Body of pancreas (tissue), 4 donors: ENCODE measurements around the gene LEMD3. TPM values are rescaled to one million over a fixed set of nuclear protein-coding genes. Genes with fewer than 3 reads are reported as not detected.

Experiments
- ATAC-seq: fragments of 150-250 bp; one replicate; pipeline ENCODE4 v1.9.1; 2016
- DNase-seq, 4 donors: peaks; one replicate each; pipeline ENCODE4 v3.0.0-alpha.2; 2019
- H3K27ac ChIP-seq, 4 donors: fragments of 200-600 bp; sonication (generic); 1 replicate in 3 of 4; 2 replicates in 1 of 4; pipeline versions ENCODE4 v1.5.1 to v1.6.1; 2016 to 2019; ENCODE audit warnings: mild to moderate bottlenecking in 1 of 4, mixed read lengths in 1 of 4, moderate library complexity in 1 of 4
- H3K27me3 ChIP-seq, 2 donors: fragments of 200-600 bp; sonication (generic); one replicate each; pipeline ENCODE4 v1.6.0; 2016; ENCODE audit warnings: mild to moderate bottlenecking in 1 of 2
- H3K36me3 ChIP-seq, 2 donors: fragments of 200-600 bp; sonication (generic); replicated peaks in 1 of 2; 2 replicates each; pipeline ENCODE4 v1.5.1; 2016; ENCODE audit warnings: low read depth in 2 of 2; ENCODE audit not compliant: insufficient read depth in 1 of 2
- H3K4me1 ChIP-seq: fragments of 200-600 bp; sonication (generic); one replicate; pipeline ENCODE4 v1.6.0; 2016
- H3K4me3 ChIP-seq, 2 donors: fragments of 200-600 bp; sonication (generic); 1 replicate in 1 of 2; 2 replicates in 1 of 2; pipeline ENCODE4 v1.5.1; 2016 to 2019
- H3K9me3 ChIP-seq, 3 donors: fragments of 200-600 bp; sonication (generic); 1 replicate in 2 of 3; 2 replicates in 1 of 3; pipeline ENCODE4 v1.5.1; 2016
- POLR2A ChIP-seq, 3 donors: fragments of 450-650 bp; IDR thresholded peaks; one replicate each; pipeline ENCODE4 v1.6.1; 2016; ENCODE audit warnings: antibody characterized with exemption in 3 of 3, mild to moderate bottlenecking in 2 of 3
- WGBS, 2 donors: methylation state at CpG; one replicate each; pipeline ENCODE4 v1.1.5; 2017; 5-methylcytosine and 5-hydroxymethylcytosine counted together
- intact Hi-C: fragments of 100-400 bp; cut with DNase I; formaldehyde crosslinking; loops from one replicate; pipeline ENCODE4 v1.15.1; 2023
- total RNA-seq, 2 donors: library from RNA; depleted of rRNA; stranded (reverse); fragments of >200 nt; gene quantifications; one replicate each; pipeline ENCODE4 v1.1.0, GENCODE V29; 2016
- TF ChIP-seq, protein P1 (sequence below), 7 experiments: fragments of 450-650 bp in 4 of 7; fragments of 200-600 bp in 3 of 7; sonication (generic) in 3 of 7; IDR thresholded peaks; one replicate each; pipeline ENCODE4 v1.5.1; 2016 to 2019; ENCODE audit warnings: antibody characterized with exemption in 7 of 7

Gene LEMD3
- total RNA-seq, 2 donors from 2014 or later: 19.5 to 28.3 TPM

DNA sequence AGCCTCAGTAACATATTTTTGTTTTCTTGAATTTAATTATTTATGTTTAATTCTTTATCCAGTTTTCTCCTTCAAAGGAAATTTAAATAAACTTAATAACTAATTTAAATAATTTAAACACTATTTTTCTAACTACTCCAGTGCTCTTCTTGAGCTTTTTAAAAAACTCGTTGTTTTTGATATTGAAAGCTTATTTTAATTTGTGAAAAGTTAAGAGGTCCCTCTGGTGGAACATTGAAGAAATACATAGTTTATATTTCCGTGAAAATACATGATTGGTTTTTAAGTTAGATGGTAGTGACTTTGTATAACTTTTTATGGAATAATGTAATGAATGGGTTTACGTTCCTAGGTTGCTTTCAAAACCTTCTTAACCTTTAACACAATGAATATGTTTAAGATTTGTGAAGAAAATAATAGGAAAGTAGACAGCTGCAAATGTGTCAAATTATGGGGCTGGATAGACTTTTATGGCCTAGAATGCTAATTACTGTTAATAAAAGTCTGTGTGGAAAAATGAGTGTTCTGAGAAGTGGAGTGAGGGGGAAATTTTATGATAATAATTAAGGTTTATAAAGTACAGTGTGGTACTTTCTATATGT lies 63.2 kb downstream of the LEMD3 start:
- H3K9me3 ChIP-seq: peaks cover 0 to 4% (median 0%) of the 10 kb centered on the region in 3 donors
- ATAC-seq (no peak), DNase-seq (no peak)
- H3K36me3 ChIP-seq: no peaks in the 10 kb centered on the region
- H3K27me3 ChIP-seq: no peaks in the 10 kb centered on the region
- no peak for TF ChIP-seq POLR2A (IDR thresholded peaks at IDR 0.05)
- TF ChIP-seq, protein P1, sequence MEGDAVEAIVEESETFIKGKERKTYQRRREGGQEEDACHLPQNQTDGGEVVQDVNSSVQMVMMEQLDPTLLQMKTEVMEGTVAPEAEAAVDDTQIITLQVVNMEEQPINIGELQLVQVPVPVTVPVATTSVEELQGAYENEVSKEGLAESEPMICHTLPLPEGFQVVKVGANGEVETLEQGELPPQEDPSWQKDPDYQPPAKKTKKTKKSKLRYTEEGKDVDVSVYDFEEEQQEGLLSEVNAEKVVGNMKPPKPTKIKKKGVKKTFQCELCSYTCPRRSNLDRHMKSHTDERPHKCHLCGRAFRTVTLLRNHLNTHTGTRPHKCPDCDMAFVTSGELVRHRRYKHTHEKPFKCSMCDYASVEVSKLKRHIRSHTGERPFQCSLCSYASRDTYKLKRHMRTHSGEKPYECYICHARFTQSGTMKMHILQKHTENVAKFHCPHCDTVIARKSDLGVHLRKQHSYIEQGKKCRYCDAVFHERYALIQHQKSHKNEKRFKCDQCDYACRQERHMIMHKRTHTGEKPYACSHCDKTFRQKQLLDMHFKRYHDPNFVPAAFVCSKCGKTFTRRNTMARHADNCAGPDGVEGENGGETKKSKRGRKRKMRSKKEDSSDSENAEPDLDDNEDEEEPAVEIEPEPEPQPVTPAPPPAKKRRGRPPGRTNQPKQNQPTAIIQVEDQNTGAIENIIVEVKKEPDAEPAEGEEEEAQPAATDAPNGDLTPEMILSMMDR (IDR thresholded peaks at IDR 0.05): peak in 6 of 7 experiments; percentile 34 to 55 (median 48)
- WGBS, 2 donors: 20 to 22% methylated on average over 3 of the region's 3 CpGs
- no peak overlapping the region for H3K27ac ChIP-seq
- no peaks in the 10 kb centered on the region for H3K4me1 ChIP-seq
- no peak overlapping the region for H3K4me3 ChIP-seq
- intact Hi-C loops: no loop called here

DNA sequence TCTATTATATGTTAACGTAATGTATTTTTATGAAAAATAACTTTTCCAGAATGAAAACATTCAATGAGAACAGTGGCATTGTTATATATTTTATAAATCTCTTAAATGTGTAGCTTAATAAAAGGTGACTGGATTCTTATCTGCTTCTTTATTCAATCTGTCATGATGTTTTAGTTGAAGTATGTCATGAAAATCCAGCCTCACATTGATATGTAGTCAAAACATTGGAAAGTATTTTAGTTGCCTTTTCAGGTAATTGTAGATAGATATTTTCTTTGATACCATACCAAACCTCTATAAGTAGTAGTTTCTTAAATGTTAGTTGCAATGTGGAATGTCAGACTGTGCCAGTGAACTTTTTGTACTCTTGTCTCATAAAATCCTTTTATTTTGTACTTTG lies 67.8 kb downstream of the LEMD3 start:
- intact Hi-C loops: no loop called here
- H3K4me3 ChIP-seq: no peak overlapping the region
- no peak overlapping the region for H3K27ac ChIP-seq
- ATAC-seq: no peak
- H3K9me3 ChIP-seq: no peaks in the 10 kb centered on the region
- H3K27me3 ChIP-seq: no peaks in the 10 kb centered on the region
- no peak for TF ChIP-seq POLR2A (IDR thresholded peaks at IDR 0.05)
- TF ChIP-seq, protein P1 (IDR thresholded peaks at IDR 0.05): no peak
- DNase-seq: no peak
- WGBS, 2 donors: 95 to 98% methylated on average over 1 of the region's 1 CpG
- H3K4me1 ChIP-seq: no peaks in the 10 kb centered on the region
- peaks cover 2 to 4% of the 10 kb centered on the region in 2 donors for H3K36me3 ChIP-seq

DNA sequence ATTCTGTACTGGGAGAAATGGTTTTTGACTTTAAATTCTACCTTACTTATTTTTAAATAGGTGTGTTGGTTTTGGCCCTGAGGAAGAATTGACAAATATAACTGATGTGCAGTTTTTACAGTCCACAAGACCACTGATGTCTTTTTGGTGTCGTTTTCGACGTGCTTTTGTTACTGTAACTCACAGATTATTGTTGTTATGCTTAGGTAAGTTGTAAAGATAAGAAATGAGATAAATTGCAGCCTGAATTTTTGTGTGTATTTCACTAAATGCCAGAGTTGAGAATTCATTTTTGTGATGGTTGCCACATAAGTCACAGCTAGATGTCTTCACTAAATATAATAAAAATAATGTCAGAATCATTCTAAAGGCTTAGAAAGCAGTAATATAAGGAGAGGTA lies 69.2 kb downstream of the LEMD3 start:
- H3K36me3 ChIP-seq: peaks cover 2 to 4% of the 10 kb centered on the region in 2 donors
- intact Hi-C loops: no loop called here
- H3K27ac ChIP-seq: no peak overlapping the region
- TF ChIP-seq POLR2A (IDR thresholded peaks at IDR 0.05): no peak
- TF ChIP-seq, protein P1 (IDR thresholded peaks at IDR 0.05): no peak
- WGBS, 2 donors: 78 to 83% methylated on average over 3 of the region's 3 CpGs
- no peak overlapping the region for H3K4me3 ChIP-seq
- ATAC-seq (no peak), DNase-seq (no peak)
- H3K27me3 ChIP-seq: no peaks in the 10 kb centered on the region
- no peaks in the 10 kb centered on the region for H3K9me3 ChIP-seq
- no peaks in the 10 kb centered on the region for H3K4me1 ChIP-seq

DNA sequence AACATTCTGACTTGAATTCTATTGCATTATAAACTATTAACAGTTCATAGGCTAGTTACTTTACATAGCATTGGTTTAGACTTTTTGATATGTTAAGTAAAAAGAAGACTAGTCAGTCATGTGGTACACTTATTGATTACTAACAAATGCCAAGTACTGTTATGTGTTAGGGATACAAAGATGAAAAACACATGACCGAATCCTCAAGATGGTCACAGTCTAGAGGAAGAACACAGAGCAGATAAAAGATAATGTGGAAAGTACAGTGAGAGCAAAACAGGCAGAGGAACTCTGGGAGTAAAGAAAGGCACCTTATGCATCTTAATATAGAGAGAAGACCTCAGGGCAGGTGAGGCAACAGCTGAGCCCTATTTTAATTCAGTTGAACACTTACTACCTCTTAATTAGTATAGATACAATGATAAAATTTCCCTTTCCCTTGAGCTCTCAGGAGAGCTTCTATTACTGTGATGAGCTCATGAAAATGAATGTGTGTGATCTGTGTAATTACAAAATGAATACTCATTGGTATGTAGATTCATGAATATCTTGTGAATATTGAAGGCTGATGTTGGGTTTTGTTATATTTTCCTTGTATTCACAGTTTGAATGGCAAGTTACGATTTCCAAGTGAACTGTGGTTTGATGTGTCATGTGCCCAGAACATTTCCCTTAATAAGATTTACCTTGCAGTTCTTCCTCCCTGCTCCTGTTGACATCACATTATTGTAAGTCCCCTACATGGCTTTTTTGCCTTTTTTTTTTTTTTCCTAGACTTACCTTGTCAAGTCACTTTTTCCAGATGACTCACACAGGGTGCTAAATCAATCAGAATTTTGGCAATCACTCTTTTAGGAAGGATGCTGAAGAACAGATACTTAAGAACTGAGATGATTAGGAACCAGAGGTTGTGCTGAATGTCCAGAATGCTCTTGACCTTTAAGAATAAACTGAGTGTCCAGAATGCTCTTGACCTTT lies 79.6 kb downstream of the LEMD3 start:
- no peaks in the 10 kb centered on the region for H3K9me3 ChIP-seq
- ATAC-seq: no peak
- H3K27ac ChIP-seq: no peak overlapping the region
- no peak for DNase-seq
- H3K4me1 ChIP-seq: no peaks in the 10 kb centered on the region
- no peaks in the 10 kb centered on the region for H3K27me3 ChIP-seq
- WGBS, 2 donors: 91 to 97% methylated on average over 2 of the region's 2 CpGs
- no peak overlapping the region for H3K4me3 ChIP-seq
- intact Hi-C loops: no loop called here
- TF ChIP-seq, protein P1 (IDR thresholded peaks at IDR 0.05): no peak
- TF ChIP-seq POLR2A (IDR thresholded peaks at IDR 0.05): no peak
- peaks cover 0 to 9% of the 10 kb centered on the region in 2 donors for H3K36me3 ChIP-seq
